ENCODE data around the gene RABGAP1L. TPM values are rescaled to one million over a fixed set of nuclear protein-coding genes. Genes with fewer than 3 reads are reported as not detected.
A peak's percentile ranks its signal among the peaks of the same experiment; 100 is the strongest.

Gene RABGAP1L
- total and polyA plus RNA-seq, 2 donors (not counting 3 experiments of a cell fraction or from before 2014, with no cell fraction given), result 6.4 to 22.2 TPM

DNA sequence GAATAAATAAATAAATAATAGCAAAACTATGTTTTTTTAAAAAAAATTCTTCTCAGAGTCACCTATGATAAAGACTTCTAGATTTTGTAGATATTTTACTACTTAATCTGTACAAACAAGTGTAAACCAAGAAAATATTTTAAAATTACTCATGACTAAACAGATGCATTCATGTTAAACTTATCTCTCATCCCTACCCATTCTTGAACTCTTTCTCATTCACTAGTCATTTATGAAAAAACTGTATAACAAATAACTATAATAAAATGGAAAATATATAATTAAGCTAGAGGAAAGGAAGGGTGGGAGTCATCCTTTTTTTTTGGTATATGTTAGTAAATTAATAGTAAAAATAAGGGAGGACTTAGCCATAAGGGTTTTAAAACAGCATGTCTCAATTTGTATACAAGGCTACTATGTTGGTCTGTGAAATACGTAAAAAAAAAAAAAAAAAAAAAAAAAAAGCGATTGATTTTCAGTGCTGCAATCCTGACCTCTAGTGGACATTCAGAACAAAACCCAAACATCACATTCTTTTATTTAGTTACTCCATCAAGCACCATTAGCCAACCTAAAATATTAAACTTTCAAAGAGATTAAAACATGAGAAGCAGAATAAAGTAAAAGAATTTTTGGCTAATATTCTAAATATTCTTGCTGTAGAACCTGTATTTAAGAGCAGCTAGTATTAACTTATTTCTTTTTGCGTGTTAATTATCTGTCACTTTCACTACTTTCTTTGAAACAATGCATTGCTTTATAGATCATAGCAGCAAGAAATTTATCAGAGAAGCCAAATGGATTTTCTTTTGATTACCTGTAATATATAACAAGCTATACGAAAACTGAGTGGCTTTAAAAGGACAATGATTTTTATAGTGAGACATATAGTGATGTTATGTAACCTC, 584.6 kb downstream of the RABGAP1L start:
- DNase-seq (ENCODE audit: low read depth, low spot score) (peak; percentile 52), FAIRE-seq (peak; percentile 78)
- H3K36me3 ChIP-seq (ENCODE audit: control insufficient read depth in 2 of 2, extremely low read depth in 1 of 2, insufficient read depth in 2 of 2, low read length in 2 of 2), result no peaks in the 10 kb centered on the region
- H2AFZ ChIP-seq (ENCODE audit: low read depth, low read length), result no peak overlapping the region
- H3K27ac ChIP-seq (ENCODE audit: insufficient read depth, low read depth, low read length), result no peak overlapping the region
- ChIA-PET CTCF (interaction anchor here (0.6 to 11.4 kb wide), 5 partner anchors 18 to 1999 kb away, joined by 3 to 279 read pairs (median 11); no protein-coding TSS in a partner anchor), POLR2A (no interaction called here)
- intact Hi-C loops (cut with micrococcal nuclease) (loop anchor here (1.0 to 5.0 kb wide), 4 partner anchors 482 to 2002 kb away; no protein-coding TSS in a partner anchor), dilution Hi-C loops (cut with MboI; ENCODE audit: extremely low pct_ligation_motif_present, low sequenced_read_pairs) (no loop called here)
- no peaks in the 10 kb centered on the region for H3K9me3 ChIP-seq (replicated peaks; ENCODE audit: control insufficient read depth, insufficient read depth, low read length)
- H3K4me2 ChIP-seq (ENCODE audit: insufficient read depth, low read length), result no peak overlapping the region
- H3K4me3 ChIP-seq (replicated peaks in 1 of 3; ENCODE audit: insufficient read depth in 1 of 3, low read depth in 1 of 3, low read length in 3 of 3), result no peak overlapping the region
- no peaks in the 10 kb centered on the region for H3K9me1 ChIP-seq (replicated peaks; ENCODE audit: control insufficient read depth, extremely low read depth, insufficient read depth, low read length)
- H3K79me2 ChIP-seq (ENCODE audit: control insufficient read depth, insufficient read depth, low read length), result no peaks in the 10 kb centered on the region
- H3K4me1 ChIP-seq (ENCODE audit: control insufficient read depth, extremely low read depth, insufficient read depth, low read length), result no peaks in the 10 kb centered on the region
- BruUV-seq (replicated peaks), result no TSS peak
- no peaks in the 10 kb centered on the region for H4K20me1 ChIP-seq (replicated peaks; ENCODE audit: control insufficient read depth, extremely low read depth, insufficient read depth, low read length)
- no peak overlapping the region for H3K9ac ChIP-seq (replicated peaks; ENCODE audit: extremely low read depth, insufficient read depth, low read length)
- no peak for TF ChIP-seq FOS (IDR thresholded peaks at IDR 0.05; ENCODE audit: borderline replicate concordance, insufficient read depth, low read length)
- peak; percentile 26 to 47 for TF ChIP-seq CTCF (IDR thresholded peaks at IDR 0.05; ENCODE audit: extremely low read depth in 1 of 2, insufficient read depth in 1 of 2, low read depth in 1 of 2, low read length in 2 of 2)
- H3K27me3 ChIP-seq (ENCODE audit: control insufficient read depth in 2 of 2, insufficient read depth in 2 of 2, low read length in 2 of 2), result no peaks in the 10 kb centered on the region

- intact Hi-C loops (cut with micrococcal nuclease) (loop anchor here (1.0 to 5.0 kb wide), 4 partner anchors 483 to 2003 kb away; no protein-coding TSS in a partner anchor), dilution Hi-C loops (cut with MboI; ENCODE audit: extremely low pct_ligation_motif_present, low sequenced_read_pairs) (no loop called here)
- H3K4me2 ChIP-seq (ENCODE audit: insufficient read depth, low read length), result no peak overlapping the region
- no peaks in the 10 kb centered on the region for H3K36me3 ChIP-seq (ENCODE audit: control insufficient read depth in 2 of 2, extremely low read depth in 1 of 2, insufficient read depth in 2 of 2, low read length in 2 of 2)
- no peaks in the 10 kb centered on the region for H4K20me1 ChIP-seq (replicated peaks; ENCODE audit: control insufficient read depth, extremely low read depth, insufficient read depth, low read length)
- CTCF ChIA-PET, result interaction anchor here (0.9 to 11.4 kb wide), 5 partner anchors 11 to 1315 kb away, joined by 3 to 279 read pairs (median 11); no protein-coding TSS in a partner anchor
- H3K27me3 ChIP-seq (ENCODE audit: control insufficient read depth in 2 of 2, insufficient read depth in 2 of 2, low read length in 2 of 2), result no peaks in the 10 kb centered on the region
- H3K4me1 ChIP-seq (ENCODE audit: control insufficient read depth, extremely low read depth, insufficient read depth, low read length), result no peaks in the 10 kb centered on the region
- no peak overlapping the region for H3K9ac ChIP-seq (replicated peaks; ENCODE audit: extremely low read depth, insufficient read depth, low read length)
- H3K79me2 ChIP-seq (ENCODE audit: control insufficient read depth, insufficient read depth, low read length), result no peaks in the 10 kb centered on the region
- H3K4me3 ChIP-seq (replicated peaks in 1 of 3; ENCODE audit: insufficient read depth in 1 of 3, low read depth in 1 of 3, low read length in 3 of 3), result no peak overlapping the region
- H3K9me1 ChIP-seq (replicated peaks; ENCODE audit: control insufficient read depth, extremely low read depth, insufficient read depth, low read length), result no peaks in the 10 kb centered on the region
- no peak overlapping the region for H2AFZ ChIP-seq (ENCODE audit: low read depth, low read length)
- FAIRE-seq (no peak), DNase-seq (ENCODE audit: low read depth, low spot score) (no peak)
- H3K9me3 ChIP-seq (replicated peaks; ENCODE audit: control insufficient read depth, insufficient read depth, low read length), result no peaks in the 10 kb centered on the region
- H3K27ac ChIP-seq (ENCODE audit: insufficient read depth, low read depth, low read length), result no peak overlapping the region
- POLR2A ChIA-PET, result no interaction called here
- no TSS peak for BruUV-seq (replicated peaks)
- TF ChIP-seq JUN (IDR thresholded peaks at IDR 0.05; ENCODE audit: borderline replicate concordance, insufficient read depth, insufficient read length, low read depth) (no peak), MAX (IDR thresholded peaks at IDR 0.05; ENCODE audit: insufficient read depth, insufficient read length) (no peak), GATA2 (IDR thresholded peaks at IDR 0.05; ENCODE audit: insufficient read depth, insufficient read length, low read depth, low read length) (no peak), POLR2A (IDR thresholded peaks at IDR 0.05; ENCODE audit: low read depth, low read length) (no peak)
These were observed 585.6 kb downstream of the RABGAP1L start for GRCh38 chr1:174744886-174745285.

Data from endothelial cell of umbilical vein (primary cell).